Activated CD4-positive, alpha-beta T cell treated with anti-CD3 and anti-CD28 coated beads for 24 hours (primary cell): ENCODE measurements around the gene LYRM4.
"Not testable (repeated sequence)": the region's sequence is repeated elsewhere in the genome, so short reads cannot be mapped to it uniquely, and the experiment has no call there.

Source experiments
- DNase-seq, 2 donors: peaks; one replicate each; pipeline ENCODE4 v3.0.0-alpha.2; 2020; ENCODE audit warnings: low read depth in 2 of 2

Gene LYRM4

DNA sequence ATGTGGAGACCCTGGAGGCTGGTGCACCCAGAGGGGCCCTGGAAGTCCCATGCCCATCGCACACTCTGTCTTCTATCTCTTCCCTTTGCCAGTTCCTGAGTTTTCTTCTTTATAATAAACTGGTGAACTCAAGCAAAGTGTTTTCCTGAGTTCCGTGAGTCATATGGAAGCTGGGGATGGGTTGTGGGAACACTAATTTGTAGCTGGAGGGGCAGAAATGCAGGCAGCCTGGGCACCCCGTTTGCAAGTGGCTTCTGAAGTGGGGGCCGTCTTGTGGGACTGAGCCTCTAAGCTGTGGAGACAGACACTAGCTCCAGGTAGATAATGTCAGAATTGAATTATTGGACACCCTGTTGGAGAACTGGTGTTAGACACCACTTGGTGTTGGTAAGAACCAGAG, 178.8 kb downstream of the LYRM4 start:
- DNase-seq: no peak

DNA sequence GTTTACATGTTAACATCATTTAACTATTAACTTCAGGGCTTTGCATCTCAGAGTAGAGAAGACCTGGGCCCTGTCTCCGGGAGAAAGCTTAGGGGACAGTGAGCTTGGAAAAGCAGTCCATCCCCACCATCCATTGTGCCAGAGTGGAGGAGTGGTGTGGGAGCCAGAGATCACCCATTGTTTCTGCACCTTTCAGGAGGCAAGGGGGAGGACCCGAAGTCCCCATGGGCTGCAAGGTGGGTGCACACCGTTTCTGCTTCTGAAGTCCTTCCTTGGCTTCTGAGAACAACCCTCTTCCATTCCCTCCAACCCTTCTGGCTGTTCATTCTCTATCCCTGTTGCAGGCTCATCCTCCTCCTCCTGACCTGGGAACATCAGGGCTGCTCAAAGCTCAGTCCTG, 179.6 kb downstream of the LYRM4 start:
- no peak for DNase-seq

DNA sequence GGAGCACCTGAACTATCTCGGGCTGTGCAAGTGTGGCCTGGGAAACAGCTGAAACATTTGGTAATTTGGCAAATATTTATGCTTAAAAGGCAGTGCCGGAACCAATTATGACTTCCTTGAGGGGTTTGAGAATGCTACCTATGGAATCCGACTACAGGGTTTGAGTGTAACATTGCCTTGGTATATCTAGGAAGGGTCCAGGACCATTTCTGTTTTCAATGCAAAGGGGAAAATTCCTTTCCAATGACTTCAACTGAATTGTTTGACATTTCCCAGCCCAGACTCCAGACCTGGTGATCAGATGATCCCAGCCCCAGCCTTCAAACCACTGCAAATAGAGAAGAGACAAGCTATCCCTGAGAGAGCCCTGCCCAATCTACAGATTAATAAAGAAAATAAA, 180.2 kb downstream of the LYRM4 start:
- DNase-seq: no peak

DNA sequence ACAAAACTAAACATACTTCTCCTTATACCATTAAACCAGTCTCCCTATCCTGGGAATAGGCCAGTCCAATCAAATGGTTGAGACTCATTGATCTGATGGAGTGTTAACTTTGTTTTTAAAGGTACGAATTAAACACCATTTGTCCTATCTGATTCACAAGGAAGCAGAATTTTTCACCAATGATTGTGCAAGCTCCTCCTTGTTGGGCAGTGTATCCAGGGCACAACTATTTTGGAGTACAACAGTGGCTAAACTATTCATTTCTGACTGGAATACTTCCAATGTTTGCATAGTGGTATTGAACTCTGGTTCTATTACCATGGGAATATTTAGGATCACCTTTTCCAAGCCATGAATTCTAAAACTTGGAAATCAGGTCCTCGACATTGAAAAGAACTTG, 181.1 kb downstream of the LYRM4 start:
- DNase-seq: no peak

DNA sequence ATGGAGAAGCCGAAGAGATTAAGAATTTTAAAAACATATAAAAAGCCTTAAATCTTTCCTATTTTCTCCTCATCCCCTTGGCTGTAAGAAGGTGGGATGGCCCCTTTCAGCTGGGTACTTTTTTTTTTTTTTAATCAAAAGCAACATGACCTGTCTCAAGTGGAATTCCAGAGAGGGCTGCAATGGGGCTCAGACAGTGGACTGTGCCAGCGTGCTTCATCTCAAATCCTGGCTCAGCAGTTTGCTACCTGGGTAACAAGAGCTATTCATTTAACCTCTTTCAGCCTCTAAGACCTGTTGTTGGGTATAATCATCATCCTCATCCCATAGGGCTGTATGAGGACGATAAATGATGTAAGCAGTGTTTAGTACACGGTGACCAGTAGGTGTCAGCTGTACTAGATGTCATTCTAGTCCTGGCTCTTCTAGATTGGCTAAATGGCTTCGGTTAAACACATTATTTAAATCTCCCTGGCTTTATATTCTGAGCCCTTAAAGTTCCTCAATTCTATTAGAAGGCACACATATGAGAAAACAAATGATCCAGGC, 182.6 kb downstream of the LYRM4 start:
- no peak for DNase-seq

DNA sequence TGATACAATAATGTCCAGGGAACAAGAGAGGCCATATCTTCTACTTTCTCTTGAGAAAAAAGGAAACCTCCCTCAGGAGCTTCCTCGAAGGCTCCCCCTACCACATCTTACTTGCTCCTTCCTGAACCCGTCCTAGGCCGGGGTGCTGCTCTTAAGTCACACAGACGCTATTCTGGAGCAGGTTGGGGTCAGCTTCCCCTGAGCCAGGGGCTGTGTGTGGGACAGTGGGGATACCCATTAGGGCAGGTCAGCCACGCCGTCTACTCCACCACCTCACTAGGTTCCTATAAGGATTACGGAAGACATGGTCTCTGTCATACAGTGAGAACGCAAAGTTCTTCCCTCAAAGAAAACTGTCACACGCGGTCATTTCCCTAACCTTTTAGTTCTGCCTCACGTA, 183.8 kb downstream of the LYRM4 start:
- DNase-seq: no peak

DNA sequence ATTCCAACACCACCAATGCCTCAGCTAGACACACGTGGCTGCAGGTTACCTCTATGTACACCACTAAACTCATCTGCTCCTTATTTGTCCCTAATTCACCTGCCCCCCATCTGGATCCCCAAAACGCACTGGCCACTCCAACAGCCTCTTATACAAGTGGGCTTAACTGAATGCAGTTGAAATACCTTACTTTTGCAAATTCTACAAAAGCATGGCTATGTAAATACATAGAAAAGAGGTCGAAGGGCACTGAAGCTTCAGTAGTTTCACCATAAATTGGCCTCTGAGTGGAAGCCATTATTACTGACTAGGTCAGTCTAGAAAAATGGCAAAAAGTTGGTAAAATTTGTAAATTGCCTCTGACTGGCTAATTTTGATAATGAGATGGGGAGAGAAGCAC, 186.8 kb downstream of the LYRM4 start:
- no peak for DNase-seq

DNA sequence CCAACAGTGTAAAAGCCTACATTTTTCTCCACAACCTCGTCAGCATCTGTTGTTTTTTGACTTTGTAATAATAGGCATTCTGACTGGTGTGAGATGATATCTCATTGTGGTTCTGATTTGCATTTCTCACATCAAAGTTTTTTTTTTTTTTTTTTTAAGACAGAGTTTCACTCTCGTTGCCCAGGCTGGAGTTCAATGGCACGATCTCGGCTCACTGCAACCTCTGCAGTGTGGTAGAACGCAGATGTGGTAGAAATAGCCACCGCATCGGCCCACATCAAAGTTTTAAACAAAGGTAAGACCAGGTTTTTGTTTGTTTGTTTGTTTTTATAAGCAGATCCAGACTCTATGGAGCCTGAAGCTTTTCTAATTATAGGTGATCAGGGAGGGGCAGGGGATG, 188.3 kb downstream of the LYRM4 start:
- no peak for DNase-seq

DNA sequence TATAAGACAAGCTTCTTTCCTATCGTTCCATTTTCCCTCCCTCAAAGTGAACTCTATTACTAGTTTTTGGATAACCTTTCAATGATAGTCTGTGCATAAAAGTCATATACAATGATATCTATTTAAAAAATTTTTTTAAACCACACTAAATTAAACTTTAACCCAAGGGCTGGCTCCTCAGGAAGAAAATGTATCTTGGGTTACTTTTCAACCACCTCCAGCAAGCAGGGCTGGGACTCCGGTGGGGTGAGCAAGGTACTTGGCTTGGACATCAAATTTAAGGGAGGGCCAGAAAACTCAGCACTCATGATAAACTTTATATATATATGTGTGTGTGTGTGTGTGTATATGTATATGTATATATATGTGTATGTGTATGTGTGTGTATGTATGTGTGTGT, 189.5 kb downstream of the LYRM4 start:
- DNase-seq: no peak

DNA sequence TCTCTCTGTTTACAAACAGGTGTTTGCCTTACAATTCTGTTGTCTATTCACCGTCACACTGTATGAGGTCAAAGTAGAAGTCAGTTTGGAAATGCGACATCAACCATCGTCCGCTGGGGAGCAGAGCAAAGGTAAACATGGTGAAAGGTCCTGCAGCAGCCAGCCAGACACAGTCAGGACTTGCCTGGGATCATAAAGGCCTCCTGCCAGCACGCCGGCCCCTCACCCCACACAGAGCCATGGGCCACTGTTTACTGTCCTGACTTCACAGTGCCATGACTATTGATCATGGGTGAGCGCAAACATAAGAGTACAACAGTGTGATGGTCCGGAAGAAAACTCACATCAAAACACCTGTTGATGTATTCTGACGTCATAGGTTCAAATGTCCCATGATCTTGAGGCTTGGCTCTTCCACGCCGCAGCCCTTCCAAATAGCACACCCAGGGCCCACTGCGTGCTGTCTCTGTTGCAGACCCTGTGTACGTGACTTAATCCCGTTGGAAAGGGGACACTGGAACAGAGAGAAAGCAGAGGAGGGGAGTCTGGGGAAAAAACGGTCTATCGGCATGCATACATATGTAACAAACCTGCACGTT, 192.5 kb downstream of the LYRM4 start:
- DNase-seq: no peak

DNA sequence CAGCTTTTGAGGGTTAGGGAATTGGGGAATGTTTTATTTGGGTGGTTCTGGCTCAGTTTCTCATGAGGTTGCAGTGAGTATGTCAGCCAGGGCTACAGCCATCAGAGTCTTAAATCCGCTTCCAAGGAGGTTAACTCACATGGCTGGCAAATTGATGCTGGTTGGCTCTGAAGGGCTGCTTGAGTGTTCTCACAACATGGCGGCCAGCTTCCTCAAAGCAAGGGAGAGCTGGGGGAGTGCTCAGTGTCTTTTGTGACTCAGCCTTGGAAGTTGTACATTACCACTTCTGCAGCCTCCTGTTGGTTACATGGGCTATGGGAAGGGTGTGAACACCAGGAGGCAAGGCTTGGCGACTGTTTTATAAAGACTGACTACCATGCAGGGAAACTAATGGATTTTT, 193.4 kb downstream of the LYRM4 start:
- DNase-seq: no peak

DNA sequence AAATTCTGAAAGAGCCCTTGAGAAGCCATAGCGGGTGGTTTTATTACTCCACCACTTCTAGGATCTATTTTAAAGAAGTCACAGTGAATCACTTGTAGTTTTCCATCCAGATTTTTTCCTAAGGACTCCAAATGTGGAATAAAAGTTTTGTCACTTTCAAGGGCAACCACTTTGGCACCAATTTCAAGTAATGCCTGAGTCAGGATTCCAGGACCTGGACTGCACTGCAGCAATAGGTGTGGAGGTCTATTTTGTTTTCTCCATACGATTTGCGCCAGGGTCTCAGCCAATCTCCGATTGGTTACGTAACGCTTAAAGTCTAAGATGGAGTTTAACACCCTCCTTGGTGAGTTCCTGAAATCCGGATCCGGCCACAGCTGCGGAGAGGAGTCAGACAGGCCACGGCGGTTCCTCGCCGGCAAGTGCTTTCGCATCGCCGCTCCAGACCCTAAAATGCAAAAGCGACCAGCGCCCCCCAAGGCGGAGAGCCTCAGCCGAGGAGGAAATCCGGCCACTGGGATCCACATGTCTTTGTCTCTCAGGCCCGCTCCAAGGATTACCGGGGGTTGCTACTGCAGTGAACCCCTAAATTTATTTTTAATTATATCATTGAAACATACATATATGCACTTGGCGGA, 194.2 kb downstream of the LYRM4 start:
- DNase-seq: no peak

DNA sequence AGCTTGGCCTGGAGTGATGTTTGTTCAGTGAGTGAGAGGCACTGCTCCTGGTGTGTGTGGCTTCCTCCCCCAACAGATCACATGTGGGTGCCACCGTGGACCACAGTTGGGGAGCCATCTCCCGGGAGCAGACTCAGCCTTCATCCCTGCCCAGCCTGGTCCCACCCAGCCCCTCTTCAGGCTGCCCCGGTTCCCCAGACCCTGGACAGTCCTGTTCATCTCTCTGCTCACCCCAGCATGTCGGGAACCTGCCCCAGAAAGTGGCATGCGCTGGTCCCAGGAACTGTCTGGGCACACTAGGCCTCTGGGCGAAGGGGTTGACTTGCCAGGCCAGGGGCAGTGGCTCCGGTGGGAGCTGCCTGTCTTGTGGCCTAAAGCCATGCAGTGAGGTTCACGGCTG, 197.1 kb downstream of the LYRM4 start:
- no peak for DNase-seq

DNA sequence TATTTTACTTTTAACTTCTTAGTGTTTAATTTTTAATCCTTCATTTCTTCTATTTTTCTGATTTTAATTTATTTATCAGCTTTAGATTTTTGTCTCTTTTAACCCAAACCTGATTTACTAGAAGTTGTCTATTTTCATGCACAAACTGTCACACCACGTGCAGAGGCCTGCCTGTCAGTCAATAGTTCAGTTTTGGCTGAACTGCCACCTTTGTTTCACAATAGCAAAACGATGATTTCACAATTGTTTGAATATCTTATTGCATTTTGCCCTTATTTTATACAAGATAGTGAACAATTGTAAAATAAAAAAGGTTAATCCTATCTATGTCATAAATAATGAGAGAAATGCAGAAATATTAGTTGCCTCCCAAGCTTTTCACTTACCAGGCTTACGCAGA, 199.6 kb downstream of the LYRM4 start:
- no peak for DNase-seq

DNA sequence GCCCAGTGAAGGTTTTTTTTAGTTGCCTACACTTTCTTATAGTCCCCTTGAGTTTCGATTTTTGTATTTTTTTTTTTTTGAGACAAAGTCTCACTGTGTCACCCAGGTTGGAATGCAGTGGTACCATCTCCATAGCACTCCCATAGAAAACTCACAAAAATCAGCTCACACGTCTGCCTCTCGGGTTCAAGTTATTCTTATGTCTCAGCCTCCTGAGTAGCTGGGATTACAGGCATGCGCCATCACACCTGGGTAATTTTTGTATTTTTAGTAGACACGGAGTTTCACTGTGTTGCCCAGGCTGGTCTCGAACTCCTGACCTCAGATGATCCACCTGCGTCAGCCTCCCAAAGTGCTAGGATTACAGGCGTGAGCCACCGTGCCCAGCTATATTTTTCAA, 200.3 kb downstream of the LYRM4 start:
- DNase-seq: not testable (repeated sequence)

DNA sequence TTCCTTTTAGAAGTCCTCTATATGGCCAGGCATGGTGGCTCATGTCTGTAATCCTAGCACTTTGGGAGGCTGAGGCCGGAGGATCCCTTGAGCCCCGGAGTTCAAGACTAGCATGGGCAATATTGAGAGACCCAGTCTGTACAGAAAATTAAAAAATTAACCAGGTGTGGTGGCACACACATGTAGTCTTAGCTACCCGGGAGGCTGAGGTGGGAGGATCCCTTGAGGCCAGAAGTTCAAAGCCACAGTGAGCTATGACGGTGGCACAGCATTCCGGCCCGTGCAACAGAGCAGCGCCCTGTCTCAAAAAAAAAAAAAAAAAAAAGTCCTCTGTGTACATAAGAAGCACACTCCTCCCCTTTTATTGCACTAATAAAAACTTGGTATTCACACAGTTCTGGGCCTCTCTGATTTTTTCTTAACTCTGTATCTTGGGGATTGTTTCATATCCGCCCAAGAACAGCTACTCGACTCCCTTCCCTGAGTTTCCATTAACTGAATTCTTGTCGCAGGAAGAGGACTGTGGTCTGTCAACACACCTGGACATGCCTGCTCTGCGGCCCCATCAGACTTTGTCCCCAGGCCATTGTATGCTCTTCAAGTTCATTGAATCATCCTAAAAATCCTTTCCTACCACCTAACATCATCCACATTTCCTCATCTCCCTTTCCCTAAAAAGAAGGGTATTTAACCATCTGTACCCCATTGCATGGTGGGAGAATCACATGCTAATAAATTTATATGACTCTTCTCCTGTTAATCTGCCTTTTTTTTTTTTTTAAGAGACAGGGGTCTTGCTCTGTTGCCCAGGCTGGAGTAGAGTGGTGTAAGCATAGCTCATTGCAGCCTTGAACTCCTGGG, 201.5 kb downstream of the LYRM4 start:
- DNase-seq: no peak
